ENCODE data around the gene THADA.

Gene THADA

GRCh38 chr2:43186679-43187374 lies 409.0 kb downstream of the THADA start:
- Histone ChIP-seq H3K27me3 (no peaks in the 10 kb centered on the region), H3K27ac (peak overlapping the region; percentile 29 to 75 (median 65); a peak in 20 of 22 replicates), H3K4me1 (peaks cover 58 to 94% (median 81%) of the 10 kb centered on the region in 10 experiments), H3K36me3 (peaks cover 0 to 60% (median 8%) of the 10 kb centered on the region in 11 experiments; a peak in 10 of 22 replicates), H3K4me3 (no peak overlapping the region; a peak in 1 of 20 replicates), H3K9ac (peak overlapping the region; percentile 17 to 67 (median 56); a peak in 21 of 22 replicates), H3K9me3 (replicated peaks in 1 of 11) (no peaks in the 10 kb centered on the region; a peak in 2 of 22 replicates), H4K20me1 (peaks cover 0 to 98% (median 0%) of the 10 kb centered on the region in 11 experiments; a peak in 3 of 22 replicates), H3K4me2 (peak overlapping the region; percentile 64 to 95 (median 76))
- no peak for TF ChIP-seq Cebpa-rat (IDR thresholded peaks at IDR 0.05)

GRCh38 chr2:43186321-43186678 lies 409.5 kb downstream of the THADA start:
- TF ChIP-seq Cebpa-rat (IDR thresholded peaks at IDR 0.05), result no peak
- Histone ChIP-seq H3K4me2 (peak overlapping the region; percentile 64 to 95 (median 76)), H3K27me3 (no peaks in the 10 kb centered on the region), H3K27ac (peak overlapping the region; percentile 29 to 75 (median 65); a peak in 20 of 22 replicates), H3K9ac (peak overlapping the region; percentile 17 to 67 (median 56); a peak in 20 of 22 replicates), H3K4me3 (no peak overlapping the region; a peak in 1 of 20 replicates), H3K36me3 (peaks cover 0 to 63% (median 10%) of the 10 kb centered on the region in 11 experiments; a peak in 10 of 22 replicates), H3K9me3 (replicated peaks in 1 of 11) (no peaks in the 10 kb centered on the region; a peak in 2 of 22 replicates), H3K4me1 (peaks cover 53 to 94% (median 80%) of the 10 kb centered on the region in 10 experiments), H4K20me1 (peaks cover 0 to 98% (median 0%) of the 10 kb centered on the region in 11 experiments; a peak in 3 of 22 replicates)

GRCh38 chr2:43185146-43185545 lies 410.7 kb downstream of the THADA start:
- peak overlapping the region in 6 of 11 experiments; percentile 9 to 36 (median 20); a peak in 6 of 22 replicates for H3K27ac ChIP-seq

DNA sequence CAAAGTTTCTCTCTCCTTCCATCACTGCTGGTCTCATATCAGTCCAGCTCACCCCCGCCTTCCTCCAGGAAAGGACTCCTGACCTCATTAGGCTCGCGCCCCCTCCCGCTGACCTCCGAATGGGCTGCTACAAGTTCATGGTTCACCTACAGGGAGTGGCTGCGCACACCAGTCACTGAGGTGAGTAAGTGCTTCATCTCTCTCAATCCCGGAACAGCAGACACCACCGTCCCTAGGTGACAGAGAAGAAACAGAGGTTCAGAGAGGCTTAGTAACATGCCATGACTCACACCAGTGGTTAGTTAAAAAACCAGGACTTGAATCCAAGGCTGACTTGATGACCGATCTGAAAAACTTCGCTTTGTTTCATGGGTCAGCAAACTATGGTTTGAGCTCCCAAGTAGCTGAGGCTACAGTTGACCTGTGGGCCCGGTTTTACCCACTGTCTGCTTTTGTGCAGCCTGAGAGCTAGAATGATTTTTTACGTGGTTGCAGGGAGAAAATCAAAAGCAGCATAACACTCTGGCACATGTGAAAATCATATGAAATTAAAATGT lies 411.4 kb downstream of the THADA start:
- Histone ChIP-seq H3K9me3 (replicated peaks in 1 of 11) (no peaks in the 10 kb centered on the region; a peak in 2 of 22 replicates), H4K20me1 (peaks cover 0 to 97% (median 0%) of the 10 kb centered on the region in 11 experiments; a peak in 3 of 22 replicates), H3K27me3 (no peaks in the 10 kb centered on the region), H3K9ac (no peak overlapping the region), H3K27ac (peak overlapping the region in 5 of 11 experiments; percentile 9 to 36 (median 18); a peak in 4 of 22 replicates), H3K4me2 (peak overlapping the region in 8 of 11 experiments; percentile 18 to 95 (median 76); a peak in 8 of 22 replicates), H3K4me1 (peaks cover 62 to 95% (median 83%) of the 10 kb centered on the region in 10 experiments), H3K36me3 (peaks cover 0 to 72% (median 16%) of the 10 kb centered on the region in 11 experiments; a peak in 10 of 22 replicates), H3K4me3 (no peak overlapping the region)
- no peak for TF ChIP-seq Cebpa-rat (IDR thresholded peaks at IDR 0.05)

More at GRCh38 chr2:43185146-43185545, 410.7 kb downstream of the THADA start:
- Histone ChIP-seq H3K9me3 (replicated peaks in 1 of 11) (no peaks in the 10 kb centered on the region; a peak in 2 of 22 replicates), H3K27me3 (no peaks in the 10 kb centered on the region), H4K20me1 (peaks cover 0 to 99% (median 0%) of the 10 kb centered on the region in 11 experiments; a peak in 3 of 22 replicates), H3K4me1 (peaks cover 59 to 96% (median 83%) of the 10 kb centered on the region in 10 experiments), H3K36me3 (peaks cover 0 to 72% (median 16%) of the 10 kb centered on the region in 11 experiments; a peak in 10 of 22 replicates), H3K4me3 (no peak overlapping the region), H3K9ac (no peak overlapping the region), H3K4me2 (peak overlapping the region; percentile 64 to 95 (median 76); a peak in 19 of 22 replicates)
- TF ChIP-seq Cebpa-rat (IDR thresholded peaks at IDR 0.05), result no peak

- peaks cover 65 to 95% (median 83%) of the 10 kb centered on the region in 10 experiments for H3K4me1 ChIP-seq
- peaks cover 0 to 97% (median 0%) of the 10 kb centered on the region in 11 experiments; a peak in 3 of 22 replicates for H4K20me1 ChIP-seq
- H3K27ac ChIP-seq, result peak overlapping the region in 2 of 11 experiments; percentile 22 to 32; a peak in 1 of 22 replicates
- H3K9ac ChIP-seq, result no peak overlapping the region
- H3K4me2 ChIP-seq, result no peak overlapping the region
- peaks cover 0 to 68% (median 16%) of the 10 kb centered on the region in 11 experiments; a peak in 10 of 22 replicates for H3K36me3 ChIP-seq
- no peak overlapping the region for H3K4me3 ChIP-seq
- no peaks in the 10 kb centered on the region for H3K27me3 ChIP-seq
- no peaks in the 10 kb centered on the region; a peak in 2 of 22 replicates for H3K9me3 ChIP-seq (replicated peaks in 1 of 11)
- TF ChIP-seq Cebpa-rat (IDR thresholded peaks at IDR 0.05), result no peak
Measured at GRCh38 chr2:43183743-43184142, 412.1 kb downstream of the THADA start.

- Histone ChIP-seq H3K4me2 (peak overlapping the region in 10 of 11 experiments; percentile 3 to 98 (median 50); a peak in 16 of 22 replicates), H3K4me1 (peaks cover 65 to 95% (median 83%) of the 10 kb centered on the region in 10 experiments)
Measured at GRCh38 chr2:43180897-43181296, 414.9 kb downstream of the THADA start.

More at GRCh38 chr2:43180897-43181296, 414.9 kb downstream of the THADA start:
- H3K4me3 ChIP-seq, result no peak overlapping the region
- H3K9ac ChIP-seq, result peak overlapping the region in 5 of 11 experiments; percentile 9 to 25 (median 12); a peak in 6 of 22 replicates
- H3K36me3 ChIP-seq, result peaks cover 0 to 69% (median 16%) of the 10 kb centered on the region in 11 experiments; a peak in 10 of 22 replicates
- no peak for TF ChIP-seq Cebpa-rat (IDR thresholded peaks at IDR 0.05)
- H4K20me1 ChIP-seq, result peaks cover 0 to 97% (median 0%) of the 10 kb centered on the region in 11 experiments; a peak in 3 of 22 replicates
- H3K9me3 ChIP-seq (replicated peaks in 1 of 11), result no peaks in the 10 kb centered on the region; a peak in 2 of 22 replicates
- H3K27me3 ChIP-seq, result no peaks in the 10 kb centered on the region
- H3K27ac ChIP-seq, result peak overlapping the region in 8 of 11 experiments; percentile 18 to 94 (median 62); a peak in 14 of 22 replicates
